GM12878 (cell line): ENCODE measurements around the gene UQCRC1. TPM values are rescaled to one million over a fixed set of nuclear protein-coding genes. Genes with fewer than 3 reads are reported as not detected.

Source experiments
- BHLHE40 ChIP-seq, 2 experiments: fragments of 450-650 bp in 1 of 2; IDR thresholded peaks; 2 replicates each; pipeline ENCODE4 v1.6.1; 2011 to 2017; ENCODE audit warnings: low read depth in 2 of 2, borderline replicate concordance in 1 of 2, improper control_type of control experiment in 1 of 2, low read length in 1 of 2, mild to moderate bottlenecking in 1 of 2
- BRCA1 ChIP-seq: IDR thresholded peaks from 2 replicates; pipeline ENCODE4 v1.6.1; 2011; ENCODE audit warnings: low read depth, low read length, improper control_type of control experiment
- CREM ChIP-seq: IDR thresholded peaks from 2 replicates; pipeline ENCODE4 v1.6.1; 2014; ENCODE audit warnings: antibody characterized with exemption, low read depth
- CTCF ChIP-seq, 3 experiments: IDR thresholded peaks in 2 of 3; conservative IDR thresholded peaks in 1 of 3; 2 replicates each; pipeline ENCODE4 v1.5.1; 2011; ENCODE audit warnings: low read depth in 3 of 3, low read length in 3 of 3, mild to moderate bottlenecking in 3 of 3, control low read depth in 2 of 3, moderate library complexity in 2 of 3, inconsistent platforms in 1 of 3, mixed read lengths in 1 of 3; ENCODE audit not compliant: control insufficient read depth in 2 of 3, insufficient read depth in 1 of 3; ENCODE audit errors: extremely low read depth in 1 of 3
- E4F1 ChIP-seq: fragments of 450-650 bp; IDR thresholded peaks from 2 replicates; pipeline ENCODE4 v1.6.1; 2018; ENCODE audit warnings: borderline replicate concordance, mild to moderate bottlenecking; ENCODE audit not compliant: partially characterized antibody
- EED ChIP-seq: sonication (generic); IDR thresholded peaks from 2 replicates; pipeline ENCODE4 v1.6.1; 2016; ENCODE audit warnings: antibody characterized with exemption, low read depth
- EP300 ChIP-seq, 2 experiments: fragments of 150-350 bp in 1 of 2; IDR thresholded peaks; 2 replicates each; pipeline ENCODE4 v1.6.1; 2011 to 2012; ENCODE audit warnings: low read depth in 2 of 2, low read length in 2 of 2, borderline replicate concordance in 1 of 2, improper control_type of control experiment in 1 of 2, inconsistent platforms in 1 of 2; ENCODE audit not compliant: control insufficient read depth in 1 of 2
- ESRRA ChIP-seq: IDR thresholded peaks from 2 replicates; pipeline ENCODE4 v1.6.1; 2012; ENCODE audit warnings: mild to moderate bottlenecking, low read length, improper control_type of control experiment
- GABPA ChIP-seq: IDR thresholded peaks from 2 replicates; pipeline ENCODE4 v1.6.1; 2014; ENCODE audit warnings: antibody characterized with exemption, low read depth, mild to moderate bottlenecking, inconsistent platforms
- MTA3 ChIP-seq: IDR thresholded peaks from 2 replicates; pipeline ENCODE4 v1.6.1; 2012; ENCODE audit warnings: low read length, inconsistent platforms, borderline replicate concordance
- PML ChIP-seq: IDR thresholded peaks from 2 replicates; pipeline ENCODE4 v1.6.1; 2012; ENCODE audit warnings: low read length, inconsistent platforms
- POLR2A ChIP-seq: IDR thresholded peaks from 2 replicates; pipeline ENCODE4 v1.6.1; 2011; ENCODE audit warnings: low read depth, mild to moderate bottlenecking, low read length
- POLR2AphosphoS2 ChIP-seq: IDR thresholded peaks from 2 replicates; pipeline ENCODE4 v1.6.1; 2011; ENCODE audit warnings: low read depth, mild to moderate bottlenecking, low read length, improper control_type of control experiment, moderate library complexity
- RELA ChIP-seq: fragments of 450-650 bp; IDR thresholded peaks from 2 replicates; pipeline ENCODE4 v1.8.0; 2014; ENCODE audit warnings: borderline replicate concordance; ENCODE audit not compliant: partially characterized antibody
- USF1 ChIP-seq: IDR thresholded peaks from 2 replicates; pipeline ENCODE4 v1.6.1; 2011; ENCODE audit warnings: borderline replicate concordance, low read depth, mild to moderate bottlenecking, moderate library complexity, mixed read lengths, low read length; ENCODE audit not compliant: insufficient read depth; ENCODE audit errors: extremely low read length
- YY1 ChIP-seq: IDR thresholded peaks from 2 replicates; pipeline ENCODE4 v1.6.1; 2011; ENCODE audit warnings: low read depth, mild to moderate bottlenecking, low read length
- ZNF207 ChIP-seq: fragments of 450-650 bp; IDR thresholded peaks from 2 replicates; pipeline ENCODE4 v1.6.1; 2014; ENCODE audit warnings: antibody characterized with exemption, mild to moderate bottlenecking, borderline replicate concordance
- ZNF217 ChIP-seq: fragments of 450-650 bp; IDR thresholded peaks from 2 replicates; pipeline ENCODE4 v1.6.1; 2017; ENCODE audit warnings: antibody characterized with exemption, mild to moderate bottlenecking
- ZNF687 ChIP-seq: fragments of 450-650 bp; IDR thresholded peaks from 2 replicates; pipeline ENCODE4 v1.6.1; 2017; ENCODE audit warnings: mild to moderate bottlenecking, moderate library complexity
- polyA plus RNA-seq, 11 experiments: library from polyadenylated mRNA; depleted of rRNA in 4 of 11; unstranded in 6 of 11; stranded (reverse) in 5 of 11; fragments of >200 nt; fragmentation: Nextera tagmentation in 4 of 11; fragmentation: Illumina TruSeq in 1 of 11; extraction: Ambion mirVana in 4 of 11; extraction: Trizol in 1 of 11; gene quantifications; 1 replicate in 1 of 11; 2 replicates in 10 of 11; pipeline versions ENCODE4 v1.2.1 to v1.2.3, GENCODE V29; 2011 to 2016; ENCODE audit warnings: inconsistent platforms in 2 of 11, missing spikeins in 2 of 11, low read depth in 1 of 11
- total RNA-seq, 4 experiments: library from RNA; depleted of rRNA in 3 of 4; stranded (reverse); fragments of >200 nt in 3 of 4; fragmentation: Illumina TruSeq in 1 of 4; extraction: Trizol in 1 of 4; gene quantifications; 2 replicates each; pipeline versions ENCODE4 v1.2.1 to v1.2.3, GENCODE V29; 2013 to 2021

The UQCRC1 gene
- total and polyA plus RNA-seq, 10 of the 15 experiments (the other 5 are each of a cell fraction or from before 2014, with no cell fraction given) = 116 to 426 (median 228) TPM

- TF ChIP-seq EP300 (IDR thresholded peaks at IDR 0.05; ENCODE audit: borderline replicate concordance in 1 of 2, control insufficient read depth in 1 of 2, low read depth in 2 of 2, low read length in 2 of 2) (no peak; a peak in 1 of 4 replicates), ZNF207 (0 out of 2 replicates have a peak, but pooled peaks have one; percentile 42), BHLHE40 (IDR thresholded peaks at IDR 0.05; ENCODE audit: borderline replicate concordance in 1 of 2, low read depth in 2 of 2, low read length in 1 of 2) (peak in 1 of 2 experiments; percentile 48; a peak in 2 of 4 replicates), CTCF (IDR thresholded peaks at IDR 0.05 in 2 of 3, conservative IDR thresholded peaks at IDR 0.05 in 1 of 3; ENCODE audit: control insufficient read depth in 2 of 3, extremely low read depth in 1 of 3, insufficient read depth in 1 of 3, low read depth in 3 of 3, low read length in 3 of 3) (peak; percentile 60 to 89 (median 80)), POLR2A (peak; percentile 100), RELA (peak; percentile 25), ESRRA (peak; percentile 75; the same call in 1 of the 2 replicates), POLR2AphosphoS2 (peak; percentile 67; the same call in 1 of the 2 replicates), YY1 (peak; percentile 98), CREM (peak; percentile 10; the same call in 1 of the 2 replicates), MTA3 (no peak), ZNF217 (no peak; the same call in 1 of the 2 replicates), EED (no peak), ZNF687 (no peak), PML (no peak; the same call in 1 of the 2 replicates), USF1 (no peak), BRCA1 (no peak), E4F1 (no peak), GABPA (no peak)
Observed at GRCh38 chr3:48609088-48610005, at the start of gene UQCRC1 (continued).
